HCT116 (cell line): ENCODE data around the gene CD164L2. TPM values are rescaled to one million over a fixed set of nuclear protein-coding genes. Genes with fewer than 3 reads are reported as not detected.

Source experiments
- ATAC-seq: fragments of 200-7000 bp; cut with Tn5 transposase; 2 replicates; pipeline ENCODE4 v1.9.1; 2020; ENCODE audit warnings: mild to moderate bottlenecking, moderate library complexity
- BruUV-seq: library from RNA; stranded (reverse); fragments of 400-500 nt; replicated peaks from 2 replicates; lab custom pipeline; 2021; lab: Mats Ljungman, UMichigan
- CTCF ChIA-PET: fragments of 300-600 bp; sonication (Branson Sonifier 250); formaldehyde crosslinking; loops from one replicate; lab custom pipeline; 2021; ENCODE audit warnings: antibody characterized with exemption; lab: Charles Lee
- POLR2A ChIA-PET: fragments of 300-600, 350-600 bp; sonication (Branson Sonifier 250); formaldehyde crosslinking; loops from one replicate; lab custom pipeline; 2021; ENCODE audit warnings: antibody characterized with exemption; lab: Charles Lee
- RAD21 ChIA-PET, 2 experiments: fragments of 300-600 bp; sonication (Branson Sonifier 250); formaldehyde crosslinking; loops; one replicate each; lab custom pipeline; 2023; ENCODE audit warnings: low total read pairs in 2 of 2; ENCODE audit not compliant: uncharacterized antibody in 2 of 2, unreplicated experiment in 2 of 2, low non-redundant PET in 1 of 2; lab: Charles Lee
- DNase-seq: peaks from one replicate; pipeline ENCODE4 v3.0.0-alpha.2; 2010; ENCODE audit warnings: low read depth, low spot score
- H2AFZ ChIP-seq: fragments of 200-600 bp; shearing (Covaris generic), sonication (generic); 2 replicates; pipeline ENCODE4 v1.6.1; 2017; ENCODE audit warnings: low read depth, mixed run types, mixed read lengths, antibody characterized with exemption, low read length; ENCODE audit not compliant: poor library complexity, severe bottlenecking
- H3K27ac ChIP-seq: 2 replicates; pipeline ENCODE4 v1.5.1; 2012; ENCODE audit warnings: low read depth, low read length
- H3K27me3 ChIP-seq: fragments of 200-600 bp; sonication (generic); 2 replicates; pipeline ENCODE4 v1.6.1; 2016; ENCODE audit warnings: mixed run types, low read length, mixed read lengths; ENCODE audit not compliant: insufficient read depth
- H3K36me3 ChIP-seq, 2 experiments: fragments of 200-500 bp in 1 of 2; fragments of 200-600 bp in 1 of 2; sonication (Bioruptor generic) in 1 of 2; sonication (generic) in 1 of 2; 2 replicates each; pipeline versions ENCODE4 v1.5.1 to v1.6.1; 2014 to 2016; ENCODE audit warnings: low read length in 2 of 2, inconsistent platforms in 1 of 2, mixed read lengths in 1 of 2, mixed run types in 1 of 2; ENCODE audit not compliant: insufficient read depth in 2 of 2, control insufficient read depth in 1 of 2
- H3K4me1 ChIP-seq, 2 experiments: fragments of 200-600 bp in 1 of 2; sonication (generic) in 1 of 2; 2 replicates each; pipeline versions ENCODE4 v1.5.1 to v1.6.1; 2012 to 2017; ENCODE audit warnings: low read length in 2 of 2, inconsistent platforms in 1 of 2, mild to moderate bottlenecking in 1 of 2, mixed read lengths in 1 of 2, mixed run types in 1 of 2, moderate library complexity in 1 of 2; ENCODE audit not compliant: insufficient read depth in 2 of 2, control insufficient read depth in 1 of 2
- H3K4me2 ChIP-seq: fragments of 200-600 bp; sonication (generic); 2 replicates; pipeline ENCODE4 v1.6.1; 2017; ENCODE audit warnings: mixed run types, low read length, mixed read lengths
- H3K4me3 ChIP-seq, 2 experiments: fragments of 200-600 bp in 1 of 2; sonication (generic) in 1 of 2; replicated peaks in 1 of 2; 2 replicates each; pipeline ENCODE4 v1.5.1; 2011 to 2016; ENCODE audit warnings: low read length in 2 of 2, control low read depth in 1 of 2, low read depth in 1 of 2, mild to moderate bottlenecking in 1 of 2, mixed read lengths in 1 of 2, mixed run types in 1 of 2
- H3K79me2 ChIP-seq: fragments of 200-600 bp; sonication (generic); 2 replicates; pipeline ENCODE4 v1.6.1; 2017; ENCODE audit warnings: mild to moderate bottlenecking, mixed run types, low read length, moderate library complexity, mixed read lengths; ENCODE audit not compliant: insufficient read depth
- H3K9ac ChIP-seq: fragments of 200-600 bp; sonication (generic); 2 replicates; pipeline ENCODE4 v1.6.1; 2016; ENCODE audit warnings: low read length, mixed read lengths
- H3K9me2 ChIP-seq: fragments of 200-600 bp; sonication (generic), shearing (Covaris generic); 2 replicates; pipeline ENCODE4 v1.6.1; 2017; ENCODE audit warnings: mixed run types, mild to moderate bottlenecking, moderate library complexity; ENCODE audit not compliant: insufficient read depth
- H3K9me3 ChIP-seq, 2 experiments: fragments of 200-500 bp in 1 of 2; fragments of 200-600 bp in 1 of 2; sonication (Bioruptor generic) in 1 of 2; sonication (generic) in 1 of 2; 2 replicates each; pipeline ENCODE4 v1.6.1; 2014 to 2017; ENCODE audit warnings: low read length in 2 of 2, mixed read lengths in 2 of 2, inconsistent platforms in 1 of 2, low read depth in 1 of 2, mild to moderate bottlenecking in 1 of 2, mixed run types in 1 of 2, moderate library complexity in 1 of 2; ENCODE audit not compliant: control insufficient read depth in 1 of 2, insufficient read depth in 1 of 2
- H4K20me1 ChIP-seq: fragments of 200-600 bp; sonication (generic), shearing (Covaris generic); 2 replicates; pipeline ENCODE4 v1.6.1; 2017; ENCODE audit warnings: mixed run types, mild to moderate bottlenecking, moderate library complexity; ENCODE audit not compliant: insufficient read depth
- CEBPB ChIP-seq: IDR thresholded peaks from 2 replicates; pipeline ENCODE4 v1.6.1; 2012; ENCODE audit warnings: low read depth
- EGR1 ChIP-seq: IDR thresholded peaks from 2 replicates; pipeline ENCODE4 v1.6.1; 2012; ENCODE audit warnings: low read depth
- EZH2phosphoT487 ChIP-seq: fragments of 200-600 bp; IDR thresholded peaks from 2 replicates; pipeline ENCODE4 v1.6.1; 2018; ENCODE audit warnings: antibody characterized with exemption, borderline replicate concordance
- JUND ChIP-seq: IDR thresholded peaks from 2 replicates; pipeline ENCODE4 v1.6.1; 2012
- POLR2A ChIP-seq: IDR thresholded peaks from 2 replicates; pipeline ENCODE4 v1.7.0; 2011; ENCODE audit warnings: borderline replicate concordance; ENCODE audit not compliant: insufficient read depth, insufficient read length; ENCODE audit errors: extremely low read depth
- POLR2AphosphoS5 ChIP-seq: IDR thresholded peaks from 2 replicates; pipeline ENCODE4 v1.6.1; 2011; ENCODE audit warnings: mild to moderate bottlenecking, low read depth, low read length, moderate library complexity
- RAD21 ChIP-seq: IDR thresholded peaks from 2 replicates; pipeline ENCODE4 v1.6.1; 2012; ENCODE audit warnings: low read depth, mild to moderate bottlenecking
- SIN3A ChIP-seq: IDR thresholded peaks from 2 replicates; pipeline ENCODE4 v1.6.1; 2012; ENCODE audit warnings: low read depth
- SP1 ChIP-seq: IDR thresholded peaks from 2 replicates; pipeline ENCODE4 v1.6.1; 2012; ENCODE audit warnings: low read depth
- TCF7L2 ChIP-seq: IDR thresholded peaks from 2 replicates; pipeline ENCODE4 v1.7.0; 2011; ENCODE audit warnings: borderline replicate concordance, inconsistent platforms; ENCODE audit not compliant: insufficient read depth, insufficient read length; ENCODE audit errors: extremely low read depth
- YY1 ChIP-seq: IDR thresholded peaks from 2 replicates; pipeline ENCODE4 v1.6.1; 2011; ENCODE audit warnings: low read length, low read depth, moderate library complexity, mild to moderate bottlenecking; ENCODE audit not compliant: insufficient replicate concordance; ENCODE audit errors: extremely low read depth
- ZNF274 ChIP-seq: fragments of 200-500 bp; sonication (Bioruptor generic); IDR thresholded peaks from 2 replicates; pipeline ENCODE4 v1.6.1; 2014; ENCODE audit warnings: mild to moderate bottlenecking, low read depth, low read length, inconsistent platforms
- intact Hi-C: fragments of 100-400 bp; cut with micrococcal nuclease; formaldehyde crosslinking; loops from 2 replicates; pipeline ENCODE4 v1.10.0; 2022
- total RNA-seq: library from RNA; stranded (reverse); gene quantifications from one replicate; pipeline ENCODE4 v1.2.1, GENCODE V29; 2021; ENCODE audit not compliant: unreplicated experiment
- TF ChIP-seq, protein P1 (sequence below): IDR thresholded peaks from 2 replicates; pipeline ENCODE4 v1.6.1; 2012; ENCODE audit warnings: low read depth
- TF ChIP-seq, protein P2 (sequence below): IDR thresholded peaks from 2 replicates; pipeline ENCODE4 v1.6.1; 2011; ENCODE audit warnings: mild to moderate bottlenecking, low read length, moderate library complexity; ENCODE audit not compliant: insufficient replicate concordance; ENCODE audit errors: extremely low read depth

Gene CD164L2
- total RNA-seq, 1 experiment from 2014 or later: 11.6 TPM

DNA sequence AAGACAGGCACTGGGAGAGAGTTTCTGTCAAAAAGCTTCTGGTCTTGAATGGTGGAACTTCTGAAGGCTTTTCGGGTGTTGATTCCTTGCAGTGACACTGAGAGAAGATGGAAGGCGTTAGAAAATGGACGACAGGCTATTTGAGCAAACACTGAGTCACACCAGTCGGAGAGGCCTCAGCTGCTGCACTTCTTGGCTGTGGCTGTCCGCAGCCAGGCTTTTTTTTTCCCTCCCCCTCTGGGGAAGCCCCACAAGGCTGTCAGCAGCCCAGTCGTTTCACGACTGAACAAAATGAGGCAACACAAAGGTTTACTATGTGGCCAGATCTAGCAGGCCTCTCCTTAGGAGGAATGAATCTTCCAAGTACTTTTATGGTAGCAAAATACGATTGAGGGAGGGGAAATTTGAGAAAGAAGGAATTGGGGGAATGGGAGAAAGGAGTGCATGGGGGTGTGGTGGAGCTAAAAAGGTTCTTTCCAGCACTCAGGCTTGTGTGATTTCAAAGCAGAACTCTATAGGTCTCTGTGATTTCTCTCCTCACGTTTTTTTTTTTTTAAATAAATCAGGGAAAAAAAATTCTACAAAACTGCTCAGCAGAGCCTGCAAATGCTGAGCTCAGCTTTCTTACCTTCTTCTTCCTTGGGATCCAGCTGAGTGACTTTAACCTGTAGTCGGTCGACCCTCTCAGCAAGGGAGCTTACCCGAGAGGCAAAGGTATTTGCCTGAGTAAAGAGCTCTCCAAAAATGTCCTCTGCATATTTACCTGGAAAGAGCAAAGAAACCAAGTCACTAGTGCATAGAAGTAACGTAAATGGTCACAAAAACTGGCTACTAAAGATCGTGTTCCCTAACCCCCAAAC lies 35.4 kb upstream of the CD164L2 start:
- H3K27me3 ChIP-seq: no peaks in the 10 kb centered on the region
- peaks cover 26% of the 10 kb centered on the region for H3K79me2 ChIP-seq
- ChIA-PET POLR2A (no interaction called here), CTCF (interaction anchor here (0.7 kb wide), 1 partner anchor 16 kb away, joined by 3 read pairs; no protein-coding TSS in a partner anchor), RAD21 (interaction anchor here in 1 of 2 experiments (0.7 kb wide), 1 partner anchor 151 kb away, joined by 4 read pairs; no protein-coding TSS in a partner anchor)
- no peaks in the 10 kb centered on the region for H3K9me2 ChIP-seq
- no TSS peak for BruUV-seq
- H3K4me3 ChIP-seq: no peak overlapping the region
- no peaks in the 10 kb centered on the region for H3K4me1 ChIP-seq
- H3K4me2 ChIP-seq: no peak overlapping the region
- no peak overlapping the region for H3K27ac ChIP-seq
- no peak overlapping the region for H3K9ac ChIP-seq
- intact Hi-C loops: loop anchor here (5.0 kb wide), 1 partner anchor 244 kb away; no protein-coding TSS in a partner anchor
- TF ChIP-seq CEBPB (no peak), JUND (no peak), EGR1 (no peak), TCF7L2 (no peak), ZNF274 (no peak), POLR2AphosphoS5 (no peak), EZH2phosphoT487 (no peak), SIN3A (no peak), POLR2A (no peak), SP1 (no peak), YY1 (no peak), RAD21 (no peak)
- TF ChIP-seq, protein P1, sequence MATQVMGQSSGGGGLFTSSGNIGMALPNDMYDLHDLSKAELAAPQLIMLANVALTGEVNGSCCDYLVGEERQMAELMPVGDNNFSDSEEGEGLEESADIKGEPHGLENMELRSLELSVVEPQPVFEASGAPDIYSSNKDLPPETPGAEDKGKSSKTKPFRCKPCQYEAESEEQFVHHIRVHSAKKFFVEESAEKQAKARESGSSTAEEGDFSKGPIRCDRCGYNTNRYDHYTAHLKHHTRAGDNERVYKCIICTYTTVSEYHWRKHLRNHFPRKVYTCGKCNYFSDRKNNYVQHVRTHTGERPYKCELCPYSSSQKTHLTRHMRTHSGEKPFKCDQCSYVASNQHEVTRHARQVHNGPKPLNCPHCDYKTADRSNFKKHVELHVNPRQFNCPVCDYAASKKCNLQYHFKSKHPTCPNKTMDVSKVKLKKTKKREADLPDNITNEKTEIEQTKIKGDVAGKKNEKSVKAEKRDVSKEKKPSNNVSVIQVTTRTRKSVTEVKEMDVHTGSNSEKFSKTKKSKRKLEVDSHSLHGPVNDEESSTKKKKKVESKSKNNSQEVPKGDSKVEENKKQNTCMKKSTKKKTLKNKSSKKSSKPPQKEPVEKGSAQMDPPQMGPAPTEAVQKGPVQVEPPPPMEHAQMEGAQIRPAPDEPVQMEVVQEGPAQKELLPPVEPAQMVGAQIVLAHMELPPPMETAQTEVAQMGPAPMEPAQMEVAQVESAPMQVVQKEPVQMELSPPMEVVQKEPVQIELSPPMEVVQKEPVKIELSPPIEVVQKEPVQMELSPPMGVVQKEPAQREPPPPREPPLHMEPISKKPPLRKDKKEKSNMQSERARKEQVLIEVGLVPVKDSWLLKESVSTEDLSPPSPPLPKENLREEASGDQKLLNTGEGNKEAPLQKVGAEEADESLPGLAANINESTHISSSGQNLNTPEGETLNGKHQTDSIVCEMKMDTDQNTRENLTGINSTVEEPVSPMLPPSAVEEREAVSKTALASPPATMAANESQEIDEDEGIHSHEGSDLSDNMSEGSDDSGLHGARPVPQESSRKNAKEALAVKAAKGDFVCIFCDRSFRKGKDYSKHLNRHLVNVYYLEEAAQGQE: no peak
- TF ChIP-seq, protein P2, sequence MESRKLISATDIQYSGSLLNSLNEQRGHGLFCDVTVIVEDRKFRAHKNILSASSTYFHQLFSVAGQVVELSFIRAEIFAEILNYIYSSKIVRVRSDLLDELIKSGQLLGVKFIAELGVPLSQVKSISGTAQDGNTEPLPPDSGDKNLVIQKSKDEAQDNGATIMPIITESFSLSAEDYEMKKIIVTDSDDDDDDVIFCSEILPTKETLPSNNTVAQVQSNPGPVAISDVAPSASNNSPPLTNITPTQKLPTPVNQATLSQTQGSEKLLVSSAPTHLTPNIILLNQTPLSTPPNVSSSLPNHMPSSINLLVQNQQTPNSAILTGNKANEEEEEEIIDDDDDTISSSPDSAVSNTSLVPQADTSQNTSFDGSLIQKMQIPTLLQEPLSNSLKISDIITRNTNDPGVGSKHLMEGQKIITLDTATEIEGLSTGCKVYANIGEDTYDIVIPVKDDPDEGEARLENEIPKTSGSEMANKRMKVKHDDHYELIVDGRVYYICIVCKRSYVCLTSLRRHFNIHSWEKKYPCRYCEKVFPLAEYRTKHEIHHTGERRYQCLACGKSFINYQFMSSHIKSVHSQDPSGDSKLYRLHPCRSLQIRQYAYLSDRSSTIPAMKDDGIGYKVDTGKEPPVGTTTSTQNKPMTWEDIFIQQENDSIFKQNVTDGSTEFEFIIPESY: no peak
- TF ChIP-seq, all 23 proteins: peak for 0
- H2AFZ ChIP-seq: no peak overlapping the region
- peaks cover 38 to 39% of the 10 kb centered on the region in 2 experiments; a peak in 3 of 4 replicates for H3K36me3 ChIP-seq
- no peaks in the 10 kb centered on the region for H3K9me3 ChIP-seq
- no peaks in the 10 kb centered on the region for H4K20me1 ChIP-seq
- DNase-seq: no peak
- ATAC-seq: no peak
